GM12801 (cell line): ENCODE results near the gene SKAP1.

Source experiments
- CTCF ChIP-seq: IDR thresholded peaks from one replicate; pipeline ENCODE4 v1.5.1; 2011; ENCODE audit warnings: control low read depth; ENCODE audit not compliant: insufficient read length; ENCODE audit errors: extremely low read depth

Gene SKAP1

DNA sequence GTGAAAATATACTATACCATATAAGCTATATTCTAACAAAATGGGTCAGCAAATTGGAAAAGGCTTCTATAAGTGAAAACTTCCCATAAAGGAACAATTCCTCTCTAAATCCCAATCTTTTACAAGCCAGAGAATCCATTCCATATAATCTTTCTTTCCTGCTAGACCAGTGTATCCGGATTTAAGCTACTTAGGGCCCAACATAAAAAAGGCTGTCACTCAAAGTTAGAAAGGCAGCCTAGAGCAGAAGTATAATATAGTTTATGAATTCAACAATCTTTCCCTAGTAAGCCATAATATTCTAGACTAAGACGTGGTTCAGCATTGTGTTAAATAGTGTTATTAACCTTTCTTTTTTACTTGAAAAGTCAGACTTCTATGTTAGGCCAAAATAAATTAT, 93.0 kb downstream of the SKAP1 start:
- no peak for TF ChIP-seq CTCF

DNA sequence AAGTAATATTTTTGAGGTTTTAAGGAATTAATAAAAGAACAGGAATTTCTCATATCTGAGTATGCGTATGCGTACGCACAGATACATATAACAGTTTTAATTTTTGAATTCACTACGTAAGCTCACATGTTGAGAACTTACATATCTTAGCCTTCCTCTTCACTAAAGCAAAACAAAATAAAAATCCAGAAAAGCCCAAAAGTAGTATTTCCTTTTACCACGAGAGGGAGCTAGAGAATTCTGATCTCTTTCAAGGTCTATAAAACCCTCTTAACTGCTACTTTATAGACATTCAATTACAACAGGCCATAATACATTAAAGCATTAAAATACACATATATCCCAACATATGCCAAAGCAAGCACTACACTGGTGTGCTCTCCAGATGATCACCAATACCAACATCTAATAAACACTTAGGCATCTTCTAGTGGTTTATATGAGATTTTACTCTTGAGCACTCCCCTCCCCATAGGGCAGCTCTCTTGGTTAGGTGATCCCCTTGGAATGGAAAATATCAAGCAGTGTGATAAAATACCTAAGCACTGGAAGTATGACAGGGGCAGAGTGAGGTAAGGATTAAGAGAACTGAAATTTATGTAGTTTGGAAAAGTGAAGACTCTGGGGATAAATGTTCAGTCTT, 94.0 kb downstream of the SKAP1 start:
- no peak for TF ChIP-seq CTCF

DNA sequence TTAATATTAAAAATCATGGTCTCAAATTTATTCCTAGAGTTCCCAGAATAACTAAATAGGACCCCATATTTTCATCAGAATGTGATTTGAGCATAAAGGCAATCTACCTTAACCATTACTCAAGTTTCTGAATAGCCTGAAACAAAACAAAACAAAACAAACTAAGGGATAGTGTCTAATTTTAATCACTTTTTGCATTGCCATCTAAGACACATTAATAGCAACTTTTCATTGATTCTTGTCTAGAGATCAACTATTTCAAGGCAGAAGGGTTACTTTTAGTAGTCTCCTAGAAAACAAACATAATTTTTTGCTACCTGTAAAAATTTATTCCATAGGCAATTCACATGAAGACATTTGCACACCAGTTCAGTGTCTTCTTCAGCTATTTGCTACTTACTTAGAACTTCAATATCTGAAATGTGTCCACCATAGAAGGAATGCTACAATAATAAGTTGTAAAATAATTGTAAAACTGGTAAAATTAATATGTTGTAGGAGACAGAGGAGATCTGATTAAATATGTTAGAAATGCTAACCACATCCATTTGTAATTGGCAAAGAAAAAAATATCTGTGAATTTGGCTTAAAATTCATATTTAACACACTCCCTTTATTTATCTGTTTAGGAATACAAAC, 94.7 kb downstream of the SKAP1 start:
- no peak for TF ChIP-seq CTCF

DNA sequence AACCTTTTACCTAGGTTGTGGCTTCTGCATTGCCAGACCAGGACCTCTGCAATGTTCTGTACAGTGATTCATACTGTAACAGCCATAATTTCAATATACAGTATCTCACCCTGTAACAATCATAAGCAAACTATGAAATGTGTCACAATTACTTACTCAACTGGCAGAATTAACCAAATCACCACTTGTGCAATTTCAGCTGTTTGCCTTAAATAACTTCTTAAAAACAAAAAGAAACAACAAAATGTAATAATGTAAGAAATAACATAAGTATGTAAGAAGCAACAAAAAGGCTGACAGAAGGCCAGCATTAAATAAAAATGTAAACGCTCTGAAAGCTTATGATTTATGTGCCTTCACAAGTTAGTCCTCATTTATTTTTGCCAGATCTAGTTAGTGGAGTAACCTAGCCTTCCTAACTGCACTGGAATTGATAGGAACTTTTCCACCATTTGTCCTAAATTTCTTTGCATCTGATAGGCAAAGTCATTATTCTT, 96.9 kb downstream of the SKAP1 start:
- TF ChIP-seq CTCF: no peak

DNA sequence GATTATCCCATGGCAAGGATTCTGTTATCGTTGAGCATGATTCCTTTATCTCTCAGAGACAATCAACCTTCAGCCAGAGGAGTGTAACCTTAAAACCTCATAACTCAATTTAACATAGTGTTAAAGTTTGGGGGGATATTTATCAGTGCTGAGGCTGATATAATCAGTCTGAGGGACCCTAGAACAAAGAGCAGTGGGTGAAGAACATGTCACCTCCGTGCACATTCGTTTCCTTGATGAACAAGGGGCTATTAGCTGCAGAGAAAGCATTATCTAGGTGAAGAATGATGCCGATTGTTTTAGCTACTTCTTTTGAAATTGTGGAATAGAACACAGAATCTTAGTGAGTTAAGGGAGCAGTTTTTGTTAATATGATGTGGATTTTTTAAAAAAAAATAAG, 99.1 kb downstream of the SKAP1 start:
- no peak for TF ChIP-seq CTCF

DNA sequence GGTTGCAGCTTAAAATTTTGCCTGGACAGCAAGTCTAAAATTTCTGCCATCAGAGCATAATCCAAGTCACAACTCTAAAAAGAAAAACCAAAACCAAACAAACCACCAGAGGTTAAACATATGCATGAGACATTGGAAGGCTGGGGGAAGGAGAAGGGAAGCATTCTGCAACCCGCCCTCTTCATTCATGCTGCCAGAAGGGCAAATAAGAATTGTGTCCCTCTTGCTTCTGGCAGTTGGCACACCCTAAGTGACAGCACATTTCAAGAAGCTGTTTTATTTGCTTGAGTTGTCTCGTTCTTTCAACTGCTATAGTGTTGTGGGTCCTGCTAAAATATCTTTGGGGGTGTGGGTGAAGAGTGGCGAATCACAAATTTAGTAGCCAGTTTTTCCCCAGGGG, 99.6 kb downstream of the SKAP1 start:
- TF ChIP-seq CTCF: no peak

- TF ChIP-seq CTCF: no peak
Measured at GRCh38 chr17:48328457-48328856, 101.6 kb downstream of the SKAP1 start.
